ENCODE results near the gene TLL2. TPM values are rescaled to one million over a fixed set of nuclear protein-coding genes. Genes with fewer than 3 reads are reported as not detected.

Gene TLL2
- total RNA-seq, 1 experiment from 2014 or later = 0.14 TPM

GRCh38 chr10:96342402-96342801 lies 171.3 kb downstream of the TLL2 start:
- Mint-ChIP-seq H3K4me1 (ENCODE audit: low read depth, unreplicated experiment) (no peaks in the 10 kb centered on the region), H3K27ac (ENCODE audit: unreplicated experiment) (no peak overlapping the region), H3K9me3 (ENCODE audit: unreplicated experiment) (peaks cover 15% of the 10 kb centered on the region), H3K36me3 (ENCODE audit: insufficient read depth, unreplicated experiment) (no peaks in the 10 kb centered on the region), H3K27me3 (ENCODE audit: insufficient read depth, unreplicated experiment) (peaks cover 9% of the 10 kb centered on the region), H3K4me3 (ENCODE audit: unreplicated experiment) (no peak overlapping the region)
- intact Hi-C loops (cut with micrococcal nuclease; ENCODE audit: unreplicated experiment) = no loop called here
- Histone ChIP-seq H3K27me3 (replicated peaks; ENCODE audit: control insufficient read depth, insufficient read depth, low read length) (no peaks in the 10 kb centered on the region), H3K36me3 (ENCODE audit: control insufficient read depth, insufficient read depth, low read length) (no peaks in the 10 kb centered on the region), H3K4me1 (no peaks in the 10 kb centered on the region), H3K9me3 (peaks cover 8% of the 10 kb centered on the region), H3K4me3 (ENCODE audit: low read depth, low read length) (no peak overlapping the region)
- TF ChIP-seq CTCF (IDR thresholded peaks at IDR 0.05; ENCODE audit: insufficient read depth in 1 of 2, low read depth in 1 of 2, low read length in 1 of 2, severe bottlenecking in 1 of 2, unreplicated experiment in 1 of 2) = no peak
- no peak for DNase-seq
- ChIA-PET POLR2A (no interaction called here), CTCF (no interaction called here)
- BruUV-seq (replicated peaks) = no TSS peak

DNA sequence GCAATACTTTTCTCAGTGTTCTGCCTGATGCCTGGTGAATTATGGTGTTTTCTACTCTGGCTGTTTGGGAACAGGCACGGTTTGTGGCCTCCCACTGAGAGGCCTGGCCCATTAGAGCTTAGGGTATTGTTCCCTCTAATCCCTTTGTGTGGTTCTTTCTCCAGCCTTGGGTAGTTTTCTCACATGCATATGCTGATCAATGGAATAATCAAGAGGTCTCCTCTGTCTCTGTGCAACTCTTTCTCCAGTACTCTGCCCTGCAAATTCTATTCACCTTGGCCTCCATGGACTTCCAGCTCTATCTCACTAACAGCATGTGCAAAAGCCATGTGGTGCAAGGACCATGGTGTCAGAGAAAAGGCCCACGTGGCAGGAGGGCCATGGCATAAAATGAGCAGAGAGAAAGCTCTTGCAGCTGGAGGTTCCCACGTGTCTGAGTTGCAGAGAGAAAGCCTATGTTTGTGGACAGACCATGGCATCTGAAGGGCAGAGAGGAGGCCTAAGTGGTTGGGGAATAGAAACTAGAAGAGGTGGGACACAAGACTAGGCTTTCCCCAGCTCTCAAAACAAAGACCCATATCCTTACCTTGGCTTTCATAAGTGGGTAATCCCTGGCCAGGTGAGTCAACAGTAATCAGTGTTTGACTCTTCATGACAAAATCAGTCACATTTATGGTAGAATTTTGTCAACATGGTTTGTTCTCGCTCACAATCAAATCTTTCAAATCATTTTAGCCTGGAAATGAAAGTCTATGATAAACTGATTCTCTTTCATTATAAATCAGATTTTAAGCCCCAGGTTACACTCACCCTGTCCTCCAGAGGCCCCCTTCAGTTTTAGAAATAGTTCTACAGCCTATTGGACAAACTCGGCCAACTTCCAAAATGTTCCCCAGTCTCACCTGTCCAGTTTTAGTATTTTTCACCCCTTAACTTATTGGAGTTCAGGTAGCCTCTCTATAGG lies 172.2 kb downstream of the TLL2 start:
- no peak for TF ChIP-seq CTCF (IDR thresholded peaks at IDR 0.05; ENCODE audit: insufficient read depth in 1 of 2, low read depth in 1 of 2, low read length in 1 of 2, severe bottlenecking in 1 of 2, unreplicated experiment in 1 of 2)
- H3K9me3 Mint-ChIP-seq (ENCODE audit: unreplicated experiment) = peaks cover 10% of the 10 kb centered on the region
- Histone ChIP-seq H3K27me3 (replicated peaks; ENCODE audit: control insufficient read depth, insufficient read depth, low read length) (no peaks in the 10 kb centered on the region), H3K36me3 (ENCODE audit: control insufficient read depth, insufficient read depth, low read length) (no peaks in the 10 kb centered on the region), H3K4me1 (no peaks in the 10 kb centered on the region), H3K4me3 (ENCODE audit: low read depth, low read length) (no peak overlapping the region), H3K9me3 (peaks cover 6% of the 10 kb centered on the region)
- no peak for DNase-seq
- no peak overlapping the region for H3K27ac Mint-ChIP-seq (ENCODE audit: unreplicated experiment)
- intact Hi-C loops (cut with micrococcal nuclease; ENCODE audit: unreplicated experiment) = no loop called here
- H3K4me1 Mint-ChIP-seq (ENCODE audit: low read depth, unreplicated experiment) = no peaks in the 10 kb centered on the region
- no TSS peak for BruUV-seq (replicated peaks)
- H3K27me3 Mint-ChIP-seq (ENCODE audit: insufficient read depth, unreplicated experiment) = peaks cover 9% of the 10 kb centered on the region
- H3K36me3 Mint-ChIP-seq (ENCODE audit: insufficient read depth, unreplicated experiment) = no peaks in the 10 kb centered on the region
- ChIA-PET CTCF (interaction anchor here (0.5 kb wide), 1 partner anchor 128 kb away, joined by 3 read pairs; no protein-coding TSS in a partner anchor), POLR2A (no interaction called here)
- no peak overlapping the region for H3K4me3 Mint-ChIP-seq (ENCODE audit: unreplicated experiment)

DNA sequence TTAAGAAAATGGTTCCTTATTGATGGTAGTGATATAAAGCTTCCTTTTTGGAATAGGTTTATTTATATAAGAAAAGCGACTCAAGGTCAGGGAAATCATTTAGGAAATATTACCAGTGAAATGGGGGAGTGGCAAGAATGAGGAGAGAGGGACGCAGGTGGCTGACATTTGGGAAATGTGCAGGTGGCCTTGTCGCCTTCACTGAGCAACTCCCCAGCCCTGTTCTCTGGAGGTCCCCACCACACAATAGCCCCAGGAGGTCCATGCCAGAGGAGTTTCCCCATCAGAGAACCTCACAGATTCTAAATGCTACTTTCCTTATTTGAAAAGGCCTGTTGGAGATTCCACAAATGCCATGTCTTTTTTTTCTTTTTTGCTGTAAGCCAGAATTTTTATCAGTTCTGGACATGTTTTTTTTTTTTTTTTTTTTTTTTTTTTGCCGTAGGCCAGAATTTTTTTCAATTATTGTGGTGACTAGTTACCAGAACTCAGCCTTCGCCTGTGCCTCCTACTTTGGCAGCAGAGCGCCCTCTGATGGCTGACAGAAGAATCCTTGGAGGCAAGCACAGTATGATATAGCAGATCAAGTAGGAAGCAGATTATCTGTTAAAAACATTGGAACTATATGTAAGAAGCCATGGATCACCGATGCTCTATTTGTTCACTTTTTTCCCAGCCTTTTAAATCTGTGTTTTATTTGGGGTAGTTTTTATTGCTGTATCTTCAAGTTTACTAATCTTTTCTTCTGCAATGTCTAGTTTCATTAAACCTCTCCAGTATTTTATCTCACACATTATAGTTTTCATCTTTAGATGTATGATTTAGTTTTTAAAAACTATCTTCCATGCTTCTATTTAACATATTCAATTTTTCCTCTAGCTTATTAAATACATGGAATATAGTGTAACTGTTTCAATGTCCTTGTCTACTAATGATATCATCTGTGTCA lies 173.5 kb downstream of the TLL2 start:
- H3K4me3 Mint-ChIP-seq (ENCODE audit: unreplicated experiment) = no peak overlapping the region
- intact Hi-C loops (cut with micrococcal nuclease; ENCODE audit: unreplicated experiment) = no loop called here
- H3K4me1 ChIP-seq = no peaks in the 10 kb centered on the region
- no peaks in the 10 kb centered on the region for H3K9me3 ChIP-seq
- peak; percentile 64 to 67 for DNase-seq
- H3K27me3 ChIP-seq (replicated peaks; ENCODE audit: control insufficient read depth, insufficient read depth, low read length) = no peaks in the 10 kb centered on the region
- ChIA-PET POLR2A (no interaction called here), CTCF (no interaction called here)
- TF ChIP-seq CTCF (IDR thresholded peaks at IDR 0.05; ENCODE audit: insufficient read depth in 1 of 2, low read depth in 1 of 2, low read length in 1 of 2, severe bottlenecking in 1 of 2, unreplicated experiment in 1 of 2) = peak; percentile 68 to 83
- H3K4me1 Mint-ChIP-seq (ENCODE audit: low read depth, unreplicated experiment) = no peaks in the 10 kb centered on the region
- no peak overlapping the region for H3K27ac Mint-ChIP-seq (ENCODE audit: unreplicated experiment)
- no peaks in the 10 kb centered on the region for H3K36me3 Mint-ChIP-seq (ENCODE audit: insufficient read depth, unreplicated experiment)
- H3K9me3 Mint-ChIP-seq (ENCODE audit: unreplicated experiment) = no peaks in the 10 kb centered on the region
- H3K4me3 ChIP-seq (ENCODE audit: low read depth, low read length) = no peak overlapping the region
- H3K36me3 ChIP-seq (ENCODE audit: control insufficient read depth, insufficient read depth, low read length) = no peaks in the 10 kb centered on the region
- H3K27me3 Mint-ChIP-seq (ENCODE audit: insufficient read depth, unreplicated experiment) = peaks cover 9% of the 10 kb centered on the region
- no TSS peak for BruUV-seq (replicated peaks)
